ENCODE results near the gene IPPK.
"Not testable (repeated sequence)": the region's sequence is repeated elsewhere in the genome, so short reads cannot be mapped to it uniquely, and the experiment has no call there.

IPPK gene

DNA sequence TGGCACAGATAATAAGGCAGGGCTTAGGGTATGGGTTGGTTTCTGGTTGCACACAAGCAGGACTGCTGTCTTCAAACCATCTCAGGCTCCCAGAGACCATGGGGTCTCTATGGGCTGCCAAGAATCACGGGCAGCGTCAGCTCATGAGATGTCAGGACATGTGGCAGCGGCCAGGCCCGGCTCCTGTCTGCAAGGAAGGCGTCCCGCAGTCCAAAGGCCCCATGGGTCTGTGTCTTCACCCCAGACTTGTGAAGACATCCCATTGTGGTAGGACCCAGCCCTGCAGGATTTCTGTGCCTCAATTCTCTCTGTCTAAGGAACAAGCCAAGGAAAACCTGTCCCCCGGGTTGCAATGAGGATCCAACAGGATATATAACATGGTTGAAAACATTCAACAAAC lies 32.6 kb downstream of the IPPK start:
- DNase-seq (ENCODE audit: low read depth), result no peak

- DNase-seq (ENCODE audit: low read depth), result no peak
Measured at GRCh38 chr9:92636627-92637026, 33.3 kb downstream of the IPPK start.

GRCh38 chr9:92635760-92636159 lies 34.2 kb downstream of the IPPK start:
- DNase-seq (ENCODE audit: low read depth), result no peak

- DNase-seq (ENCODE audit: low read depth), result peak; percentile 69
Measured at GRCh38 chr9:92634712-92635605, 35.0 kb downstream of the IPPK start.

DNA sequence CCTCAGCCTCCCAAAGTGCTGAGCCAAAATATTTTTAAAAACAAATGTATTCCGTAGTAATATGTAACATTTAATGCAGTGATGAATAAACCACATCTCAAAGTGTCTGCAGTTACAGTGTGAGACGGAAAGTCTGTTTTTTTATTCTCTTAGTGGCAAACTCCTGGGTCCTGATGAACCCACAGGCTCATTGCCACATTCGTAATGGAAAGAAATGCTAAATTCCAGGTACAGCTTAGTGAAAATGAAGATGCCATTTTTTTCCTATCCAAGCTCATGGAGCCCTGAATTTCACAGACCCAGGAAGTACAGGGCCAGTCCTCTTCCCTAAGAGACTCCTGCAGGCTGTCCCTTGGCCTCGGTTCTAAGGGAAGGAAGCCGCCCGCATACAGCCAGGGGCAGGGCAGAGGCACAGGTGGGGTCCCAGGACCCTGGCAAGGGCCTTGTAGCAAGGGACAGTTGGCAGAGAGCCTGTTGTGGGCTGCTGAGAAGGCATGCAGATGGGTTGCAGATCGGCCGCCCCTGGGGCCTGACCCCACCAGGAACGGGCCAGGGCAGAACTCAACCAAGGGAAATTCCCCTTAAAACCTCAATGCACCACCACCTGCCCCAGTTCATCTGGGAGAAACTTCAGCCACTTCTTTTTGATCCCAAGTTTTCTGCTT lies 36.2 kb downstream of the IPPK start:
- DNase-seq (ENCODE audit: low read depth), result no peak

DNA sequence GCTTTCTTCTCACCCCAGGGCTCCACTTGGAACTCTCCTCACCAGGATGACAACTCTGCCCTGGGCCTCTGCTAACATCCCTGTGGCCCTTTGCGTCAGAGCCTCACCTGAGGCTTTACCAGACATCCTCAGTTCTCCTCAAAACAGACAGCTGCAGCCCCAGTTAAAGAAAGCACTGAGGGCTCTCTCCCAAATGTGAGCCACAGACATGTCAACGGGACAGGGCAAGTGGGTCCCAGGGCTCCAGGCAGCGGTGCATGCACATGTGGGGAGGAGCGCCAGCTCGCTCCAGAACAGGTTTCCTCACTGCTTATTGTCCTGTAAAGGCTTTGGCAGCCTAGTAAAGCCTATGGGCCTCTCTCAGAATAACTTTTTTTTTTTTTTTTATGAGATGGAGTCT lies 37.3 kb downstream of the IPPK start:
- no peak for DNase-seq (ENCODE audit: low read depth)

- no peak for DNase-seq (ENCODE audit: low read depth)
Measured at GRCh38 chr9:92631452-92632343, 38.2 kb downstream of the IPPK start.

DNA sequence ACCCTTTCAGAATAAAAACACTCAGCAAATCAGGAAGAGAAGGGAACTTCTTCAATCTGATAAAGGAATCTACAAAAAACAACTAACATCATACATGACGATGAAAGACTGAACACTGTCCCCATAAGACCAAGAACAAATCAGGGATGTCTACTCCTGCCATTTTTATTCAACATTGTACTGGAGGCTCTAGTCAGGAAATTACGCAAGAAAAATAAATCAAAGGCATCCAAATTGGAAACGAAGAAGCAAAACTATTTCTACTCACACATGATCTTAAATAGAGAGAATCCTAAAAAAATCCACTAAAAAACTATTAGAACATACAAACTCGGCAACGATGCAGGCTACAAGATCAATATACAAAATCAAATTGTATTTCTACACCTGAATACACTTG lies 42.3 kb downstream of the IPPK start:
- no peak for DNase-seq (ENCODE audit: low read depth)

DNA sequence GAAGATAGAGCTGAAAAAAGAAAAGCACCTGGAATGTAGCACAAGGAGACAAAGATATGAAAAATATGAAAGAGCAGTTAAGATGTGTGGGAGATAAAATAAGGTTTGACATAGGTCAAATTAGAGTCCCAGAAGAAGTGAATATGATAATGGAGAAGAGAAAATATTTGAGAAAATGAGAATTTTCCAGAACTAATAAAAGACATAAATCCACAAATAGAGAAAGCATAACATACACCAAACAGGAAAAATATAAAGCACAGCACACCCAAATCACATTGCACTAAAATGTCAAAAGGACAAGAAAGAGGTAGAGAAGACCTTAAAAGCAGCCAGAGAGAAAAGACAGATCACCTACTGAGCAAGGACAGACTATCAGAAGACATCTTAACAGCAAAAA lies 43.4 kb downstream of the IPPK start:
- DNase-seq (ENCODE audit: low read depth), result no peak

- DNase-seq (ENCODE audit: low read depth), result not testable (repeated sequence)
Measured at GRCh38 chr9:92623936-92624335, 46.0 kb downstream of the IPPK start.

DNA sequence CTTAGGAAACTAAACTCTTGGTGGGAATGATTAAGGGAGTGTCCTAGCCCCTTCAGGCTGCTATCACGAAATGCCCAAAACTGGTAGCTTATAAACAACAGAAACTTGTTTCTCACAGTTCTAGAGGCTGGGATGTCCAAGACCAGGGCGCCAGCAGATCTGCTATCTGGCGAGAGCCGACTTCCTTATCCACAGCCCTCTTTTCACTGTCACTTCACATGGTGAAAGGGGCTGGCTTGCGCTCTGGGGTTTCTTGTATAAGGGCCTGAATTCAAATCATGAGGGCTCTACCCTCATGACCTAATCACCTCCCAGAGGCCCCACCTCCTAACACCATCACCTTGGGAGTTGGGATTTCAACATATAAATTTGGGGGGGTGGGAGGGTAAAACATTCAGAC lies 49.1 kb downstream of the IPPK start:
- DNase-seq (ENCODE audit: low read depth), result no peak

DNA sequence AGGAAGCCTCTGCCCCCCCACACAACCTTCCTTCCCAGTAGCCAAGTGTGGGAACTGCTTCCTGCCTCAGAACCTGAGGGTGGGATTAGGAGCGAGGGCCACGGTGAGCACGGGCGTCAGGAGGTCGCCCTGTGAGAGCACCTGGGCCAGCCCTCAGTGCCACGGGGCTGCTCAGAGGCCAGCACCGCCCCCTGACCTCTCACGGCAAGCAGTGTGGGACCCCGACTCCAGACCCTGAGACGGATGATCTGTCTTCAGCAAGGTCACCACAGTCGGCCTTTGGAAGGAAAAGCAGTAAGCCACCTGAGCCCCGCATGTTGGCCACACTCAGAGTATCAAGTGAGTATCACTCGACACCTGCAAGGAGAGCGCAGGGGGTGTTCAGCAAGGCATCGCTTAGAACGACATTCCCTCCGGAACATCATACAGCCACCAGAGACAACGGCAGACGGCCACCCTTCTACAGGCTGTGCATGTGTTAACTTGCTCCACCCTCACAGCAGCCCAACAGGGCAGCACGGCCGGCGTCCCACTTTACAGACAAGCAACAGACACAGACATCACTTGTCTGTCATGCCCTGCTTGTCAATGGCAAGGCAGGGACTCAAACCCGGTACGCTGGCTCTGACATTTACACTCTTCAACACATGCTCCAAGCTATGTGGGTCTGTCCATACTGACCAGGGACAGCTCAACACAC lies 50.2 kb downstream of the IPPK start:
- DNase-seq (ENCODE audit: low read depth), result no peak

DNA sequence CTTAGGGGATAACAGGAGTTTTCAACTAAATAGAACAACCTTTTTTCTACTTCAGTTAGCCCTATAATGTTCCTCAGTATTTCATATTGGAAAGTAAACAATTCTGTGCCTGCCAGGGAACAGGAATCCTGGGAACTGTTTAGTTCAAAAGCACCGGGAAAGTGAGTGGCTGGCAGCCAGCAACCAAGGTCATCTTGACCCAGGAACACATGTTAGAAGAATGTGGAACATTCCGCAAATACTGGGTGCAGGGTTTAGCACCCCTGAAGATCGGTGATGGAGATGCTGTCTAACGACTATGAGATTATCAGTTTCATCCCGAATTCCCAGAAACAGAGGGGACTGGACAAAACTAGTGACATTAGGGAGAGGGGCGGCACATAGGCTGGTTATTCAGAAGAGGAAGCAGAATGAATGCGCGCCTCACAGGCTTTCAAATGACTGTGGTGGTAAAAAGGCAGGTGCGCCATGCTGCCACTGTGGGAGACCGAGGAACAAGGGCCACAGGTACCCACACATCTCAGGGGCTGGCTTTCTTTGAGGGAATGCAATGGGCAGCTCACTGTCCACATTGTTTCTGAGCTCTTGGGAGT lies 51.2 kb downstream of the IPPK start:
- no peak for DNase-seq (ENCODE audit: low read depth)

GRCh38 chr9:92617951-92618510 lies 51.9 kb downstream of the IPPK start:
- no peak for DNase-seq (ENCODE audit: low read depth)

DNA sequence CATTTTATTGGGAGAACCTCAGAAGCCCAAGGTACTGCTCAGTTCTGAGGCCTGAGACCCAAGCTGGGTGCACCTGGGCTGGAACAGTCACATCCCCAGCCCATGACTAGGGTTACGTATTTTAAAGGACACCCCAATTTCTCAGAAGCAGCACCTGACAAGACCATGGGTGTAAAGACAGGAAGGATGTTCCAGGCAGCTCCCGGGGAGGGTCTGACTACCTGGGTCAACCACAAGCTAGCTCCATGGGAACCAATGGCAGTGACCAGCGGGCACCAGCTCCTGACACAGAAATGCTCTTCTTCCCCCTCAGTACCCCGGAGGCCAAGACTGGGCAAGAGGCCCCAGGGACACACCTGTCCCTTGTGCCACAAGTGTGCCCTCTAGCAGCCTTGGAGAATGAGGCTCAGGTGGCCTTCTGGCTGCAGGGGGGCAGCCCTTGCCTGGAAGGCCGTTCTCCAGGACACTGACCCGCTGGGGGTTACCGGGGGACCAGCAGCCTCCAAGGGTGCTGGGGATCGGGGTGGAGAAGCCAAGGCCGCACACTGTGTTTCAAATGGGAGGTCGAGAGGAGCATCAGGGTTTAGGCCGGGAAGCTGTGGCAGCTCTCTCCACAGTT lies 52.6 kb downstream of the IPPK start:
- no peak for DNase-seq (ENCODE audit: low read depth)

GRCh38 chr9:92616655-92617111 lies 53.2 kb downstream of the IPPK start:
- peak; percentile 50 for DNase-seq (ENCODE audit: low read depth)

DNA sequence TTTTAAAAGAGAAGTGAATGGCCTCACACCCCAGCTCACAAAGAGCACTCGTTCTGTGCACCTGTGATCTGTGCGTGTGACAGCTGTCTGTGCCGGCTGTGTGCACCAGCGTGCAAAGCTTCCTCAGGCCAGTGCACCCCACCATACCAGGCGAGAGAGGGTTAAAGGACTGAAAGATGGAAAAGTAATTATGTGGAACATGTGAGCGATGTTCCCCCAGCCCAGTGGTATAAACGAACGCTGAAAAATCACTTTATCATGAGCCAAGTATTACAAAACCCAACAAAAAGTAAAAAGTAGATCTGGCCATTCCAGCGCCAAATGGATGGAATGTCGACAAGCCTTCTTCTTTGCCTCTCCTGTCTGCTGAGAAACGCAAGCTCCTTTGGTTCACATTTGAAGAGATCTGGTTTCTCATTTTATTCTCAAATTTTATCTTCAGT lies 53.7 kb downstream of the IPPK start:
- DNase-seq (ENCODE audit: low read depth), result no peak

- no peak for DNase-seq (ENCODE audit: low read depth)
Measured at GRCh38 chr9:92615790-92616189, 54.1 kb downstream of the IPPK start.

- no peak for DNase-seq (ENCODE audit: low read depth)
Measured at GRCh38 chr9:92614763-92615461, 55.0 kb downstream of the IPPK start.

DNA sequence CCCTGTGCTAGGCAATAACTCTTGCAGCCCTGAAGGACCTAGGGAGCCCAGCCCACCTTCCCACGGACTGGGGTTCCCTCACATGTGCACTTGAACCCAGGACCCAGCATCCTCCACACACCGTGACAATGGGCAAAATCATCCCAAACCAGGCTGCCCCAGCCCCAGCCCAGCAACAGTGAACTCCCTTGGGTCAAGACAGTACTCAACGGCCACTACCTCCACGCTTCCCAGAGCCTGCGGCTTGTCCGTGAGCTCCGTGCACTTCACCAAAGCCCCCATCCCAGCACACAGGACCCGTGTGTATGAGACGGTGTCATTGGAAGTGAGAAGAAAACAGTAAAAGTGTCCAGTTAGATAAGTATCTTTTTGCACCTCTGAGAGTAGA lies 55.8 kb downstream of the IPPK start:
- DNase-seq (ENCODE audit: low read depth), result no peak
